HG03575 (cell line): ENCODE measurements around the gene MCF2L2.

ENCODE experiments used
- ATAC-seq: cut with Tn5 transposase; IDR thresholded peaks from one replicate; pipeline ENCODE4 v1.9.1; 2021; ENCODE audit not compliant: unreplicated experiment, insufficient number of reproducible peaks, low FRiP score; ENCODE audit errors: extremely low read depth

The MCF2L2 gene

DNA sequence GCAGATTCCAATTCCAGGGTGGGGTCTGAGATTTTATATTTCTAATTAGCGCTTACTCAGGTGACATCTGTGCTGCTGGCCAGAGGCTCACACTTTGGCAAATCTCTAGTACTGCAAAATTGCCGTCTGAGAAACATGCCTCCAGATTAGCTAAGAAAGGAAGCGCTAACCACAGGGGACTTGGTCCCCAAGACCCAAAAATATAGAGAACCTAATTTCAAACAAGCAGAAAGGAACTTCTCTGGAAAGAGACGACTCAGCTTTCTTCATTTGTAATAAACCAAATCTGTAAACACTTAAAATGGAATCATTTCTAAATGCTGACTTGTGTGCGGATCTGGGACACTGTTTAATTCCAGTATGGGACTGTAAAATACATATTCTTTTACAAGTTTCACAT is 119.7 kb downstream of the MCF2L2 start:
- no peak for ATAC-seq

DNA sequence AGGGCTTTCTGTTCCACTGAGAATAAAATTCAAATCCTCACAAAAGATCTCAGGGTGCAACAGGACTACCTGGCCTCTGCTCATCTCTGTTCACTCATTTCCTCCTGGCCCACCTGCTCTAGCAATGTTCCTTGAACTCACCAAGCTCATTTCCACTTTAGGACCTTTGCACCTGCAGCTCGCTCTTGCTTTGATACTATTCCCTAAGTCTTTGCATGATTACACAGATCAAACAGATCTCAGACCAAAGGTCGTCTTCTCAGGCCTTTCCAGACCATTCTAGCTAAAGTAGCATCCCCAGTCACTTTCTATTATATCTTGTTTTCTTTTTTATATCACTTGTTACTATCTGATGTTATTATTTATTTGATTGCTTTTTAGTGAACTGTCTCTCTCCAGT is 120.7 kb downstream of the MCF2L2 start:
- ATAC-seq, result no peak

DNA sequence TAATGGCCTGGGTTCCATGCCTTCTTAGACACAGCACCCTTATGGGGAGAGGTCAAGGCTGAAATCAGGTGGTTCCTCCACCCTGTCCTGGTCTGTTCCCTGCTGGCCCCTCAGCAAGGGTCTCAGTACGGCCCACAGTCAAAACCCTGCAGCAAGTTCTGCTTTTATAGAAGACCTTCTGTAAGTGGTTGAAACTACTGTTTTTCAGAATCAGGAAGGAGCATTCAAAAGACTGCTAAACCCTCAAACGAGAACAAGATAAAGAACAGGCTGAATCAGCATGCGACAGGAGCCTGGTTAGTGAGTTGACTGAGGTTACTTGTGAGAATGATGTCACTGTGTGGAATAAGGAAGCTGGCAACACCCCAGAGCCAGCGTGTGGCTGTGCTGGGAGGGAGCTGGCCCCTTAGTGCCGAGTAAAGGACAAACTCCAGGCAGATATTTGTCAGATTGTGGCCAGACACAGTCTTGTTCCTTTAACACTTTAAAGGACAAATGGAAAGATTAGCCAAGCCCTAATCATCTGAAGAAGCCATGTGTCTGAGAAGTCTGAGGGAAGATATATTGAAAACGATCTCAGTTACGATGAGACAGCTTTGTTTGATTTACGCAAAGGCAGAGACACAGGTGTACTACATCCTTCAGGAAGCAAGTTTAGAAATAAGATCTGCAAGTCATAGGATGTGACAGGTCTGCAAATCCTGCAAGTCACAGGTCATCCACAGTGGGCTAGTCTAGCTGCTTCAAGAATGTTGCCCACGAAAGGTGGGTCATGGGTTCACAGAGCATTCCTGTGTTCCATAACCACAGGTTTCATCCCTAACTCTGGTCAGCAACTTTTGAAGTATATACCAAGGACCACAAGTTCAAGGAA is 121.4 kb downstream of the MCF2L2 start:
- ATAC-seq, result no peak

DNA sequence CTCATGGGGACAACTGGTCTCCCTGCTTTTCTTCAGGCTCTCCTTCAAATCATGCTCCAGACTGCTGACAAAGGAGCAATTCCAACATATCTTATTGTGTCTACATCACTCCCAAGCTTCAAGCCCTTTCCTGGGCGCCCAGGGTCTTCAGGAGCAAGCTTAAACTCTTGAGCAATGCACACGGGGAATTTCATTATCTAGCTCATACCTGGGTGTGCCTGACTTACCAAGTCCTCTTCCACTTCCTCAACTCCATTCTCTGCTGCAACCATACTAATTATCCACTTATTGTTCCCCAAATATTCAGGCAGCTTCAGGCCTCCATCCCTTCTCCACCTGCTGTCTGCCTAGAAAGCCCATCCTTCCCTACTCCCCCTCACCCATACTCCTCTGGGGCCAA is 124.7 kb downstream of the MCF2L2 start:
- ATAC-seq, result no peak

DNA sequence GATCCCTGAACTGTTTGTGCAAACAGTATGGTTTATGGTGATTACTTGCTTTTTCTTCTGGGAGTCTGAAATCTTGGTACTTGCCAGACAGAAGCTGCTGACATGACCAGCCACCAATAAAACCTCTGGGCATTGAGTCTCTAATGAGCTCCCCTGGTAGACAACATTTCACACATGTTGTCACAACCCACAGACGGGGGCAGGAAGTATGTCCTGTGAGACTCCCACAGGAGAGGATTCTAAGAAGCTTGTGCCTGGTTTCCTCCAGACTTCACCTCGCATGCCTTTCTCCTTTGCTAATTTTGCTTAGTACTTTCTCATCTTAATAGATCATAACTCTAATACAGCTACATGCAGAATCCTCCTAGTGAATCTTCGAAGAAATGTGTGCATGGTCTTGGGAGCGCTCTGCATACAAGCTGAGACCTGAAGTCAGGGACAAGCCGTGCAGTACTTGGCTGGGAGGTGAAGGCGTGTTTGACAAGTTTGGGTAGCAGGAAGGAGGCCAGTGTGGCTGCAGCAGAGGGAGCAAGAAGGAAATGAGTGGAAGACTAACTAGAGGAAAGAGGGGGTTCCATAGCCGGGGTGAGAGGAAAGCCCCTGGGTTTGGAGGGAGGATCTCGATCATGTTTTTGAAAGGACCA is 126.4 kb downstream of the MCF2L2 start:
- no peak for ATAC-seq

DNA sequence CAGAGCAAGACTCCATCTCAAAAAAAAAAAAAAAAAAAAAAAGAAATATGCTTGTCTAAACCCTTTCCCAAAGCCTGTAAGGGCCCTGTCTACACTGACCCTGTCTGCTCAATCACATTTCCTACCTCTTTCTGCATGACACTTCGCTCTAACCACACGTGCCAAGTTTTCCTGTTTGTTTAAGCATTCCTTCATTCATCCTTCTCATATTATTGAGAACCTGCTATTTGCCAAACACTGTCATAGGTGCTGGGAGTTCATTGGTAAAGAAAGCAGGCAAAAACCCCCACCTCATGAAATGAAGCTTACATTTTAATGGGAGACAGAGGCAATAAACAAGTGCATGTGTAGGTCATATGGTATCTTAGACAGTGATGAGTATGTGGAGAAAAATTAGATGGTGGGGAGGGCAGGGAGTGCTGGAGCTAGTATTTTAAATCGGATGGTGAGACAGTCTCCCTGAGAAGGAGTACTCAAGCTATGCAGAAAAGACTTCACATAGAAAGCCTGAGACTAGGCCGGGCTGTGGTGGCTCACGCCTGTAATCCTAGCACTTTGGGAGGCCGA is 127.3 kb downstream of the MCF2L2 start:
- no peak for ATAC-seq

DNA sequence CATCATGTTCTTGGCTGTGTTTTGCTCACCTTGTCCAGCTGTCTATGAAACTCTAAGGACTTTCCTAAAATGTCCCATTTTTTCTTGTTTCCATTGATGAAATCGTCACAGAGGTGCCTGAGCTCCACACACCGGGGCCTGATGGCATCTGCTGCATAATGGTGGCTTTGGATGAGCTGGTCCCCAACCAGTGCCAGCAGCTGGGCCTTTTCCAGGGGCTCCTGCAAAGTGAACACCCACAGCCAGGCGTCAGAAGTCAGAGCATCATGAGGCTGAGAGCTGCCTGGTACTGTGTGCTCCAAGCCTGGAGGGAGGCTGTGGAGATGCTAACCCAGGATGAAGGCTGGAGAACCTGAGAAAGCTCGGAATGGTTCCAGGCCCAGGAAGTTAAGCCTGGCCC is 128.4 kb downstream of the MCF2L2 start:
- ATAC-seq, result no peak

DNA sequence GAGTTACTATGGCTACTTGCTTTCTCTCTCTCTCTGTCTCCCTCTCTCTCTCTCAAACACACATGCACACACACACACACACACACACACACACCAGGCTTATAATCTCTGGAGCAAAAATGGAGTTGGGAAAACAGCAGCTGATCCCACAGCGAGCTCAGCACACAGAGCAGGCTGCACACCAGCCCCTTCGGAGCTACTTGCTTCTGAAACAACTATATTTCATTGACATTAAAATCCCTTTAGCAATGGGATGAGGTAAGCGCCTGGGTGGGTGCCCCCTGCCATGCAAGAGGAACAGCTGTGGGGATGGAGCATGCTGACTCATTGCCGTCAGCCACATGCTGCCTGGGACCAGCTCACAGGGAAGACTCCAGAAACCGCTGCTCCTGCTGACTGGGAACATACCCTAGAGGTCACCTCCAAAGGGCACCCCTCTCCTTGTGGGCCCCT is 129.7 kb downstream of the MCF2L2 start:
- ATAC-seq, result no peak

DNA sequence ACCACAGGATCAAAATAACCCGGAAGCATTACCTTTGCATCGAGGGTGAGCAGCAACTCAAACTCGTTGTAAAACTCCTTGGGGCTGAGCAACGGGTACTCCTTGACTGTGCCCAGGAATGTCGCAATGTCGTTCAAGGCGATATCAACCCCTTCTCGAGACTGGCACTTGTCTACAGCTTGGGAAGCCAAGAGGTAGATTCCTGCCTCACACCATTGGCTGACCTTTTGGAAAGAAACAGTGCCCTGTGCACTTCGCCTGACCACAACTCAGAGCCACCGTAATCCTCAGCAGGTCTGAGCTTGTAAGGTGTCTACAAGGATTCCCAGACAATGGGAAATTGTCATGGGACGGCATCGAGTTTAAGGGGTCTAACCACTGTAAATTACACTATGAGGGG is 131.5 kb downstream of the MCF2L2 start:
- ATAC-seq, result no peak

DNA sequence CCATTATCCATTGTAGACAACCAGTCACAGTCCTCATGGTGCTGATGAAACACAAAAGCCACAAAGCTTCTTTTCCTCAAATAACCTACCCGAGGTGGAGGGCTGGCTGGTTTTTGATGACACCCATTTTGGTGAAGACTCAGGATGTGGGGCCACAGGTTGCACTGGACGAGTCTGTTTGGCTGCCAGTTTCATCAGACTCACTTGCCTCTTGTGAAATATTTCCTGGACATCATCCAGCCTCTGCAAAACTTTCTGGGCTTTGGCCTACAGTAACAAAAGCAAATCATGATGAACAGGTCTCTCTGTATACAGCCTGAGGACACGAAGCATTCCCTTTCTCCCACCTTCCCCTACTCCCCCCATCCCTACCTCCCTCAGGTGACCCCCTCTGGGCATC is 133.2 kb downstream of the MCF2L2 start:
- no peak for ATAC-seq

DNA sequence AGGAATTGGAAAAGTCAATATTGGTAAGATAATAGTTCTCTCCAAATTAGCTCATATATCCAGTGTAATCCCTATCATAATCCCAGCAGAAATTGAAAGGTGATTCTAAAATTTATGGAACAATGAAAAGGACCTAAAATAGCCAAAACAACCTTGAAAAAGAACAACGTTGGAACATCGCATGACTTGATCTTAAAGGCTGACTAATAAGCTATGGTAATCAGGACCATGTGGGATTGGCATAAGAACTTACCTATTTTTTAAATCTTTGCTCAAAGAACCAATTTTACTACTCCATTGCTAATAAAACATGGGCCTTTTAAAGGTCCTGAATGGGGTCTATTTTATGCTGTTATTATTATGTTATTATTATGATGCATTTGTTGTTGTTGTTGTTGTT is 134.5 kb downstream of the MCF2L2 start:
- ATAC-seq, result no peak

DNA sequence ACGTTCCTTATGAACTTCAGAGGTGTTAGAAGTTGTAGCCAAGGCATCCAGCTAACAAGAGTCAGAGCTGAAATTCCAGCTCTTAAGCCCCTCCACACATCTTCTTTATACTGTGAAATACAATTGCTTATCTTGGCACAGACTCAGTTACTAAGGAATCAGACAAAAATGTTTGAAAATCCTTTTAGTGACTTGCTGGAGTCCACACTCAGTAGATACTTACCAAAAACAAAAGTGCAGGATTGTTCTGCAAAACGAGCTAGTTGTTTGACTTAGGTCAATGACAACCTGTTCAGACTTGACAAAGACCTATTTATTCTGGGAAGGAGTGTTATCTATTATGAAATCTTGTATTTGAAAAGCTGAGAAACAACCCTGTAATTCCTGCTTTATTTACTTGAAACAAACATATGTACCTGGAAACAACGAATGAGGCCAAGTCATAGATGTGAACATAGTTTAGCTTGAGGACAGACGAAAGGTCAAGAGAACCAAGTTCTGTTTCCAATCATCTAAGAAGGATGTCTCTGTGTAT is 136.9 kb downstream of the MCF2L2 start:
- ATAC-seq, result no peak

DNA sequence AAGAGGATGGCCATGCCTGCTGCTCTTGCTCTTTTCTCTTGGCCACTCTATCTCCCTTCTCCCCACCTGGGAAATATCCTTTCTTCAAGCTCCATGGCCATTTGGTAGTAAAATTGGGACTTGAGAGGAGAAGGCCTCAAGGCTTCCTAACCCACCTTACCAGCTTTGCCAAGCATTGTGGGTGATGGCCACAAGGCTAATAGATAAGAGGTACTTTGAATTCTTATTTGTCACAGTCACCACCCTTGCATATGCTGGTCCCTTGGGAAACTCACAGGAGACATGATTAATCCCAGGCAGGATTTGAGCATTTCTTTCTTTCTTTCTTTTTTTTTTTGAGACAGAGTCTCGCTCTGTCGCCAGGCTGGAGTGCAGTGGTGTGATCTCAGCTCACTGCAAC is 138.2 kb downstream of the MCF2L2 start:
- no peak for ATAC-seq

DNA sequence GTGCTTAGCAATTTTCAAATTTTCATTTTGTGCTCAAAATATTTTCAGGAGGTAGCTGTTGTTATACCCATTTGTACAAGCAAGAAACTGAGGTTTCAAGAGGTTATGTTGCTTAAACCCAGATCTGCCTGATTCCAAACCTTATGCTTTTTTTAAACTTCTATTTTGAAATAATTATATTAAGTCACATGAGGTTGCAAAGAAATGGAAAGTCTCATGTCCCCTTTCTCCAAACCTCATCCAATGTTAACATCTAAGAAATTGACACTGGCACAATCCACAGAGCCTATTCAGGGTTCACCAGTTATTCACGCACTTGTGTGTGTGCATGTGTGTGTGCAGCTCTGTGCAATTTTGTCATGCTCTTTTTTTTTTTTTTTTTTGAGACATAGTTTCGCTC is 140.3 kb downstream of the MCF2L2 start:
- ATAC-seq, result no peak

DNA sequence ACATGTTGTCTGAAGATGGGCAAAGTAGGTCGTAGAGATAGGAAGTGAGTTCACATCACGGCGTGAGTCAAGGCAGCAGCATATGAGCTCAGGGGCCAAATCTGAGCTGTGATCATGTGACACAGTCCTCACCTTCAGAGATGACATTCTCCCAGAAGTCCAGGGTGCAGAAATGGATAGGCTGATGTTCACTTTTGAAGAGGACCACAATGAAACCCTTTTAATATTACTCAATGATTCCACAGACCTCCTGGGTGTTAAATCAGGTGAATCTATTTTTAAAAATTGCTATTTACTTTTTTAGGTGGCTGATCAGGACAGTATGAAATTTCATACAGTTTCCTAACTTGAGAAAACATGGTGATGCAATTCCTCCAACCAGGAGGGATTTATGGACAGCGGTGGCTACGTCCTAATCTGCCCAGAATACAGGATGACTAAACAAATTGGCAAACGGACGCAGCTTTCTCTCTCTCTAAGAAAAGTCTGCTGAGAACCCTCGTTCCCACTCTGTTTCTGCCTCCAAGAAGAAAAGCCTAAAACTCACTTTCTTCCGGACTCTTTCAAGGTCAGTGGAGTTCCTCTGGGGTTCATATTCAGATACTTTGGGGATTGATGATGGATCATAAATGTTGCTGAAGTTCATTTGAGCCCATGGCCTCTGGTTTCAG is 141.0 kb downstream of the MCF2L2 start:
- ATAC-seq, result no peak

DNA sequence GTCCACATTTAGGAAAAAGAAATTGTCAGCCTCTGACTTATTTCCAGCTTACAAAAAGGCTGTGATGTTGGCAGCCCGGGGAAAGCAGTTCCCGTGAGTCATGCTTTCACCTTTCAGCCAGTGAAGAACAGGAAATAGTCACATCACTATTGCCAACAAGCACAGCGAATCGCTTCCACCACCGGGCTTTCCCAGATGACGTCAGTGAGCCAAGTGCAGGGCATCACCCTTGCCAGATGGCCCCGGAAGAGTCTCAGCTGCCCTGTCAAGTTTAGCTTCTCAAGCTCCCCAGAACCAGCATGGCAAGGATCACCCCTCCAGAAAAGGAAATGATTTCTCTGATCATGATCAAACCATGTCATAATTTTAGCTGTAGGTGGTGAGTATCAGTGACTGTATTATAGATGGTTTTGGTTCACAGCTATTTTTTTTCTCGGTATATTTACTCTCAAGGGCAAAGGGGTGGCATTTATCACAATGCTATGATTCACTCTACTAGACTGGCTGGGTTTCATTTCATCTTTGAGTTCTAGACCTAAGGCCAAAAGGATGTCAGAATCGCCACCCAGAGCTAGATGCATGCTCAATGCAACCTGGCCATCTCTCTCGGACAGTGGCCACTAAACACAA is 142.5 kb downstream of the MCF2L2 start:
- peak; percentile 87 for ATAC-seq

DNA sequence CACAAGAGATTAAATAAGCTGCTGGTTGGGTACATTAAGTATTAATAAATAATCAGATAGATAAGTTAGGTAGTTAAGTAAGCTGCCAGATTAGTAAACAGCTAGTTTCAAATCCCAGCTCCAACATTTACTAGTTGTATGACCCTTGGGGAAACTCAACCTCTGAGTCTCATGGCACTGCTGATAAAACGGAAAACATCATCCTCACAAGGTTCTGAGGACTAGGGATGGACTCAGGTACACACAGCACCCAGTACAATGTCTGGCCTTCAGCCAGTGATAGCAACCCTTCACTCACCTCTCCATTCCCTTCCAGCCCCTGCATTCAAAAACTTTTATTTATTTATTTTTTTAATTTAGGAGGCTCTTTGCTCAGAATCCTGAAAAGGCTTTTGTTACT is 143.1 kb downstream of the MCF2L2 start:
- no peak for ATAC-seq

DNA sequence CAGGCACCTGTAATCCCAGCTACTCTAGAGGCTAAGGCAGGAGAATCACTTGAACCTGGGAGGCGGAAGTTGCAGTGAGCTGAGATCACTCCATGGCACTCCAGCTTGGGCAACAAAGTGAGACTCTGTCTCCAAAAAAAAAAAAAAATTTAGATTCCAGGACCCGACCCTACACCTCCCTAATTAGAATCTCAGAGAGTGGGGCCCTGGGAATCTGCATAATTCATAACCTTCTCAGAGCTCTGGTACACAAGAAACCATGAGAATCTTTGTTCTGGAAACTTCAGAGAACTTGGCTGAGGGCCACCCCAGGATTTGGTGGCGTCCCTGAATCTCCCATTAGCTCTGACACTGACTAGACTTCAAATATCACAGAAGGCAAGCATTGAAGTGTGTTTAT is 143.8 kb downstream of the MCF2L2 start:
- ATAC-seq, result no peak

DNA sequence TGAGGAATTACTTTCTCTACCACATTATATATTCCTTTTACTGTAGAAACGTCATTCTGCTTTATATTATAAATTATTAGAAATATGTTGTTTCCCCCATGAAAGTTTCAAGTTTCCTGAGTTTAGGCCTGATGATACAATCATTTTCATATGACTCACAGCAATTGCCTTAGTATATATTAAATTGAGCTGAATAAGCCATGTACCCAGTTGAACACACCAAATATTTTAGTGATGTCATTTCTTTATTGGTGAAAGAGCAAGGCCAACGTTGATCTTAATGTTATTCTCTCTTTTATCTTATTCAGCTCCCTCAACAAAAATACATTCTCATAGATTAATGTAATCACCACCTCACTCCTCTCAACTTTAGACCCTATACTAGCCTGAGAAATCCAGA is 144.5 kb downstream of the MCF2L2 start:
- ATAC-seq, result no peak
